ENCODE measurements around the gene HOXB7.

The HOXB7 gene

DNA sequence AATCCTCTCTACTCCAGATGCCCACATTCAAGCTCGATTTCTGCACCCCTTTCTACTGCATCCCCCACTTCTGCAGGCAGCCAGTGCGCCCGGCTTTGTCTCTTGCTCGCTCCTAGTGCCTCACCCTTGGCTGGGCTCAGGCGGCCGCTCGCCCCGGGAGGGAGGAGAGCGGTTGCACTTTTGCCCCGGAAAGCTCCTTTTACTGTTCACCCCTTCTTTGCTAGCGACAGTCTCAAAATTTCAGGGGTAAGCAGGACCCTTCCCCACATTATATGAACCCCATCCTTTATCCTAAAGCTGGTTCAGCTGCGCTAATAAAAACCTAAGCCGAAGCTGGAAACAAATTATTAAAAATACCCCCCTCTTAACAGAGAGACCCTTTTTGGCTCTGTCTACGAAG, 18.2 kb downstream of the HOXB7 start:
- Histone ChIP-seq H3K4me3 (ENCODE audit: low read length) (no peak overlapping the region), H3K27ac (ENCODE audit: low read length) (no peak overlapping the region), H3K4me1 (ENCODE audit: control insufficient read depth, insufficient read depth, low read length) (peaks cover 5% of the 10 kb centered on the region; the same call in 1 of the 2 replicates), H3K27me3 (ENCODE audit: control insufficient read depth, insufficient read depth, low read length) (peaks cover 96% of the 10 kb centered on the region), H3K36me3 (ENCODE audit: control insufficient read depth, insufficient read depth, low read length) (no peaks in the 10 kb centered on the region), H3K9me3 (ENCODE audit: control insufficient read depth, insufficient read depth, low read length) (no peaks in the 10 kb centered on the region)
- DNase-seq (ENCODE audit: low read depth, low spot score) = no peak
- no CpG with 5 or more reads among the region's 14 CpGs for WGBS (ENCODE audit: insufficient coverage, insufficient read length)

- no peak overlapping the region for H3K27ac ChIP-seq (ENCODE audit: low read length)
- no peak overlapping the region for H3K4me3 ChIP-seq (ENCODE audit: low read length)
- peaks cover 96% of the 10 kb centered on the region for H3K27me3 ChIP-seq (ENCODE audit: control insufficient read depth, insufficient read depth, low read length)
- H3K36me3 ChIP-seq (ENCODE audit: control insufficient read depth, insufficient read depth, low read length) = no peaks in the 10 kb centered on the region
- peaks cover 5% of the 10 kb centered on the region; the same call in 1 of the 2 replicates for H3K4me1 ChIP-seq (ENCODE audit: control insufficient read depth, insufficient read depth, low read length)
- no peak for DNase-seq (ENCODE audit: low read depth, low spot score)
- no CpG with 5 or more reads among the region's 33 CpGs for WGBS (ENCODE audit: insufficient coverage, insufficient read length)
- H3K9me3 ChIP-seq (ENCODE audit: control insufficient read depth, insufficient read depth, low read length) = no peaks in the 10 kb centered on the region
Measured at GRCh38 chr17:48592057-48592514, 18.7 kb downstream of the HOXB7 start.

DNA sequence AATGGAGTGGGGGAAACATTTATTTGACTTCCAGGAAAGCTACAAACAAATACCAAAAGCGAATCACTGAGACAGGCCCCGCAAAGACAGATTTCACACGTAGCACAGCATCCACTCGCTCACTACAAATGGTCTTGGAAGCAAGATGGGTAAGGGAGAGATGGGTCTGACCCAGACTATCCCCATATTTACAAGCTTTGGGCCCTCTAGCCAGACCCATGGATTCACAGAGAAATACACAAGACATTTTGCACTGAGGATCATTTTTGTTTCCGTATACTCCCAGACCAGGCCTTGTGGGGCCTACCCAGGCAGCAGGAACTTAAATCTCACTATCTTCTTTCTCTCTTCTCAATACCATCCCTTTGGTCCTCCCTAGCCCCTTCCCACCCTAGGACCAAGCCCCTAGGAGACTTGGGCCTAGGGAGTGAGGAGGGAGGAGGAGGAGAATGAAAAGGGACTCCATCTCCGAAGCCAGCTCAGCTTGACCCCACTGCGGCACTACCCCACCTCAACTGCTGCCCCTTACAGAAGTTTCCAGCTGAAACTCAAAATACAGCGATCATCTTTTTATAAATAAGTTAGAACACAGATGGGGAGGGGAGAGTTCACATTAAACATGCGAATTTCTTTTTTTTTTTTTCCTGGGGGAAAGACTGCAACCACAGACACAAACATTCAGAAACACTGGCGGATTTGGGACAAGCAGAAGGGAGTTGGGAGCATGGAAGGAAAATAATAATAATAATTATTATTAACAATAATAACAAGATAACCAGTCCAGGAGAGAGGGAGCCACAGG, 19.4 kb downstream of the HOXB7 start:
- H3K27me3 ChIP-seq (ENCODE audit: control insufficient read depth, insufficient read depth, low read length) = peaks cover 96% of the 10 kb centered on the region
- H3K9me3 ChIP-seq (ENCODE audit: control insufficient read depth, insufficient read depth, low read length) = no peaks in the 10 kb centered on the region
- no peak for DNase-seq (ENCODE audit: low read depth, low spot score)
- no peaks in the 10 kb centered on the region for H3K36me3 ChIP-seq (ENCODE audit: control insufficient read depth, insufficient read depth, low read length)
- H3K4me3 ChIP-seq (ENCODE audit: low read length) = no peak overlapping the region
- WGBS (ENCODE audit: insufficient coverage, insufficient read length) = no CpG with 5 or more reads among the region's 10 CpGs
- H3K27ac ChIP-seq (ENCODE audit: low read length) = no peak overlapping the region
- H3K4me1 ChIP-seq (ENCODE audit: control insufficient read depth, insufficient read depth, low read length) = peaks cover 5% of the 10 kb centered on the region; the same call in 1 of the 2 replicates

- peaks cover 96% of the 10 kb centered on the region for H3K27me3 ChIP-seq (ENCODE audit: control insufficient read depth, insufficient read depth, low read length)
- no peak for DNase-seq (ENCODE audit: low read depth, low spot score)
Measured at GRCh38 chr17:48590607-48591161, 20.1 kb downstream of the HOXB7 start.

DNA sequence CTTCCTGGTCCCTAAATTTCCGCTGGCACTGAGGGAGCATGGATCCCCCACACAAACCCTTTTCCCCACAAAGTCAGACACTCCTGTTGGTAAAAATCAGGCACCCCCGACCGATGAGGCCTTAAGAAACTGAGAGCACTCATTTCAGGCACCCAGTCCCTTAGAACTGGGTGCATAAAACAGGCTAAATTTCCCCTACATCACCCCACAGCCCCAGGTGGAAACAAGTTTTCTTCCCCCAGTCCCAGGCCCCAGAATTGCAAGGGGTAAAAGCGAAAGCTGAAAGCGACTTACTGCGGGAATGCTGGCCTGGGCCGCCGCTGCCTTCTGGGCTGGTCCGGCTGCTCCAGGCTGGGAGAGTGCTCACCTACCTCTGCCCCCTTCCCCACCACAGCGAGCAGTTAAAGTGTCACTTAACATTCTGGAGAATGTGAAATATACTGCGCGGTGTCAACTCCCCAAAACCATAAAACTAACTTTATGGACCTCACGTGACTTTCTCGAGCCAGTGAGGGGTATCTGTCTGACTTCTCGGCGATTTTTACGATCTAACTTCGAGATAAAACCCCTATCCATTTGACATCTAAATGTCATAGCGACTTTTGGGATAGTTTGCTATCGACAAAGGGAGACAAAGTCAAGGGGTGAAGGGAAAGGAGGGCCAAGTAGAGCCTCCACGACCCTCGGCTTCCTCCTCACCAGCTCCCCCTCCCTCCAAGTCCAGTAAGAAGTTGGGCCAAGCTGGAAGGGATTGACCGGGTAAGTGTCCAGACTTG, 20.8 kb downstream of the HOXB7 start, which contains the start of gene HOXB3:
Gene HOXB3 (minus strand): TSS at position 411 of the 776 bp plus-strand sequence. CDS start 37,767 bp downstream, outside the sequence.
- no peak within 1 kb of the TSS for H3K4me3 ChIP-seq (ENCODE audit: low read length)
- peaks cover 3% of the 10 kb centered on the region; the same call in 1 of the 2 replicates for H3K4me1 ChIP-seq (ENCODE audit: control insufficient read depth, insufficient read depth, low read length)
- H3K9me3 ChIP-seq (ENCODE audit: control insufficient read depth, insufficient read depth, low read length) = no peaks in the 10 kb centered on the region
- WGBS (ENCODE audit: insufficient coverage, insufficient read length) = no CpG with 5 or more reads among the region's 23 CpGs
- no peaks in the 10 kb centered on the region for H3K36me3 ChIP-seq (ENCODE audit: control insufficient read depth, insufficient read depth, low read length)
- no peak for DNase-seq (ENCODE audit: low read depth, low spot score)
- H3K27me3 ChIP-seq (ENCODE audit: control insufficient read depth, insufficient read depth, low read length) = peaks cover 95% of the 10 kb centered on the region
- no peak within 1 kb of the TSS for H3K27ac ChIP-seq (ENCODE audit: low read length)

More at GRCh38 chr17:48590607-48591161, 20.1 kb downstream of the HOXB7 start:
- H3K36me3 ChIP-seq (ENCODE audit: control insufficient read depth, insufficient read depth, low read length) = no peaks in the 10 kb centered on the region
- no peak overlapping the region for H3K4me3 ChIP-seq (ENCODE audit: low read length)
- H3K4me1 ChIP-seq (ENCODE audit: control insufficient read depth, insufficient read depth, low read length) = peaks cover 3% of the 10 kb centered on the region; the same call in 1 of the 2 replicates
- no peak overlapping the region for H3K27ac ChIP-seq (ENCODE audit: low read length)
- H3K9me3 ChIP-seq (ENCODE audit: control insufficient read depth, insufficient read depth, low read length) = no peaks in the 10 kb centered on the region

DNA sequence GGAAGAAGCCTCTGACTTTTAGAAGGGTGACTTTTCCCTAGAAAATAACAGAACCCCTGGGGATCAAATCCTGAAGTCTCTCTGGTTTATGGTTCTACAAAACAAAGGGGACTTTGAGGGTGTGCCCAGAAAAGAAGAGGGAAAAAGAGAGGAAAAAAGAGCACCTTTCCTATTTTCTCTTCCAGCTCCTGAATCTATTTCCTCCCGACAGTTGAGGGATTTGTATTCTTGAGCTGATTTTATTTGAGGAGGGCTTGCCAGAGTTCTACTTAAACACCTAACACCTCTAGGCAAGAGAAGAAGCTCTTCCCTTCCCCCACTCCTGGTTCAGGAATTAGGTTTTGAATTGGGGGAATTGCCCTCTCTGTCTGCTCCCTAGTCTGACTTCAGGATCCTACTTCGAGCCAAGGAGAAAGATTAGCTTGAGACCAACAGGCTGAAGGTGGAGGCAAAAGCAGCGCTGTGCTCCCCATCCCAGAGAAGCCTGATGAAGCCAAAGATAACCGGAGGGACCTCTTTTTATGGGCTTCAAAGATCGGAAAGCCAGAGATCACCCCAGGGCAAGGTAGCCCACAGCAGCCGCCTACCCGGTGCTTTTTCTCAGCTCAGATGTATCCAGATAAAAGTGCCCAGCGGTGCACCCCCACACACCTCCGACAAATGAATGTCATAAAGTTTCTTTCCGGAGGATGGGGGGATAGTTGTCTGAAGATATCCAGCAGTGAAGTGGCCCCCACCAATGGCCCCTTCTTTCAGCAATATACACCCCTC, 21.6 kb downstream of the HOXB7 start:
- H3K4me3 ChIP-seq (ENCODE audit: low read length) = no peak overlapping the region
- peaks cover 95% of the 10 kb centered on the region for H3K27me3 ChIP-seq (ENCODE audit: control insufficient read depth, insufficient read depth, low read length)
- no peak overlapping the region for H3K27ac ChIP-seq (ENCODE audit: low read length)
- DNase-seq (ENCODE audit: low read depth, low spot score) = no peak
- no peaks in the 10 kb centered on the region for H3K9me3 ChIP-seq (ENCODE audit: control insufficient read depth, insufficient read depth, low read length)
- no CpG with 5 or more reads among the region's 10 CpGs for WGBS (ENCODE audit: insufficient coverage, insufficient read length)
- H3K4me1 ChIP-seq (ENCODE audit: control insufficient read depth, insufficient read depth, low read length) = peaks cover 3% of the 10 kb centered on the region; the same call in 1 of the 2 replicates
- H3K36me3 ChIP-seq (ENCODE audit: control insufficient read depth, insufficient read depth, low read length) = no peaks in the 10 kb centered on the region

DNA sequence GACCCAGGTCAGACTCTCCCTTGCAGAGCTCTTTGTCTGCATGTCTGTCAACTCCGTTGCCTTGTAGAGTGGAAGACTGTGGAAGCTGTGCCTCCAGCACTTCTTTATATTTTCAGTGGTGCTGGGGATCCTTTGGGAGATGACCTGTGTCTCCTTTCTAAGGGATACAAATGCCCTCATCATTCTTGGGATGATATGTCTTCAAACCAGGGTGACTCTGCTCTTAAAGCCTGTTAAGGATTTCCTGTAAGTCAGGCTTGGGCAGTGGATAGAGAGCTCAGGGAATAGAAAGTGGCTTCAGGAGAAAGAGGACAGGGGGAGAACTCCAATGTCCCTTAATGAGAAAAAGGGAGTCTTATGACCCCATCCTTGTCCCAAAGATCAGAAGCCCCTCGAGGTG, 22.3 kb downstream of the HOXB7 start:
- no peaks in the 10 kb centered on the region for H3K36me3 ChIP-seq (ENCODE audit: control insufficient read depth, insufficient read depth, low read length)
- no peak for DNase-seq (ENCODE audit: low read depth, low spot score)
- no CpG with 5 or more reads among the region's 2 CpGs for WGBS (ENCODE audit: insufficient coverage, insufficient read length)
- peaks cover 98% of the 10 kb centered on the region for H3K27me3 ChIP-seq (ENCODE audit: control insufficient read depth, insufficient read depth, low read length)
- H3K4me1 ChIP-seq (ENCODE audit: control insufficient read depth, insufficient read depth, low read length) = peaks cover 2% of the 10 kb centered on the region; the same call in 1 of the 2 replicates
- H3K4me3 ChIP-seq (ENCODE audit: low read length) = no peak overlapping the region
- no peaks in the 10 kb centered on the region for H3K9me3 ChIP-seq (ENCODE audit: control insufficient read depth, insufficient read depth, low read length)
- H3K27ac ChIP-seq (ENCODE audit: low read length) = no peak overlapping the region

DNA sequence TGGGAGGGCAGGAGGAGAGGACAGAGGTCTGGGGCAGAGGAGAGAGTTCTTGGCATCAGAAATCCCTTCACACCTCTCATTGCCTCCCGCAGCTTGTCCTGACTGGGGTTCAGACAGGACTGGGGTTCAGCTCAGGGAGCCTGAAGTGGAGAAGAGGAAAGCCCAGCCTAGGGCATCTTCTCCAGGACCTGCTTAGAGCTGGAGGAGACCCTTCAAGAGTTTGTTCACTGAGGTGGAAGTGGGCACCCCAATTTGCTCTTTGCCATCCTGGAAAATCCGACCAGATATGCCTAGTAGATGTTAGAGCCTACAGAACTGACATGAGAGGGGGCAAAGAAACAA, 22.8 kb downstream of the HOXB7 start:
- DNase-seq (ENCODE audit: low read depth, low spot score) = no peak
- Histone ChIP-seq H3K27ac (ENCODE audit: low read length) (no peak overlapping the region), H3K27me3 (ENCODE audit: control insufficient read depth, insufficient read depth, low read length) (peaks cover 98% of the 10 kb centered on the region), H3K4me1 (ENCODE audit: control insufficient read depth, insufficient read depth, low read length) (peaks cover 2% of the 10 kb centered on the region; the same call in 1 of the 2 replicates), H3K4me3 (ENCODE audit: low read length) (no peak overlapping the region), H3K36me3 (ENCODE audit: control insufficient read depth, insufficient read depth, low read length) (no peaks in the 10 kb centered on the region), H3K9me3 (ENCODE audit: control insufficient read depth, insufficient read depth, low read length) (no peaks in the 10 kb centered on the region)
- WGBS (ENCODE audit: insufficient coverage, insufficient read length) = no CpG with 5 or more reads among the region's 2 CpGs

GRCh38 chr17:48587276-48588073, 23.3 kb downstream of the HOXB7 start:
- Histone ChIP-seq H3K4me3 (ENCODE audit: low read length) (no peak overlapping the region), H3K27me3 (ENCODE audit: control insufficient read depth, insufficient read depth, low read length) (peaks cover 98% of the 10 kb centered on the region), H3K9me3 (ENCODE audit: control insufficient read depth, insufficient read depth, low read length) (no peaks in the 10 kb centered on the region), H3K4me1 (ENCODE audit: control insufficient read depth, insufficient read depth, low read length) (peaks cover 2% of the 10 kb centered on the region; the same call in 1 of the 2 replicates), H3K36me3 (ENCODE audit: control insufficient read depth, insufficient read depth, low read length) (no peaks in the 10 kb centered on the region), H3K27ac (ENCODE audit: low read length) (no peak overlapping the region)
- WGBS (ENCODE audit: insufficient coverage, insufficient read length) = no CpG with 5 or more reads among the region's 5 CpGs
- DNase-seq (ENCODE audit: low read depth, low spot score) = no peak

All from iPS DF 6.9 (cell line).